ENCODE measurements around the gene GAS2L1. TPM values are rescaled to one million over a fixed set of nuclear protein-coding genes. Genes with fewer than 3 reads are reported as not detected.

Gene GAS2L1
- total RNA-seq, 2 donors from 2014 or later, result 32.5 to 52.9 TPM

DNA sequence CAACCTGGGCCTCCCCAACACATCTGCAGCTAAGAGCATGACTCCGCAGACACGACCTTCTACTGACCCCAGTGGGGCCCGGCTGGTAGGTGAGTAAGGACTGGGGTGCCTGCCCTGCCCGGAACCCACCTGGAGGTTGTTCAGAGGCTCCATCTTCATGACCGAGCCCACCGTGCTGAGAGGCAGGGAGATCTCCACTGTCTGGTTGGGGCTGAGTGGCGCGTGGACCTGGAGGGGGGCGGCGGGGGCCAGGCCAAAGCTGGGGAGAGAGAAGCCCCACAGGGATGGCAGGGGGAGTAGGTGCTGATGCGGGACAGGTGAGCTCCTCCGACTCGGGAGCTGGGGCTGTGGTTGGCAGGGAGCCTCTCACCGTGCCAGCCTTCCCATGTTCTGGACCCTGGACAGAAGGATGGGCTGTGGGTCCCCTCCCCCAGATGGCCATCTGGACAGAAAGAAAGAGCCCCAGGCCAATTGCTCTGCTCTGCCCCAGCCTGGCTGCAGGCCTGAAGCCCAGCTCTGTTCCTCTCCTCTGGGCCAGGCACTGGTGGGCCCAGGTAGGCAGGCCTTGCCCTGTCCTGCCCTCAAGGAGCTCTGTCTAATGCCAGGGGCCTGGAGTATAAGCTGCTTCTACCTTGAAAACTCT lies 25.3 kb downstream of the GAS2L1 start:
- Histone ChIP-seq H3K4me3 (no peak overlapping the region), H3K27me3 (replicated peaks; ENCODE audit: insufficient read depth) (no peaks in the 10 kb centered on the region), H3K27ac (no peak overlapping the region), H3K36me3 (peaks cover 25% of the 10 kb centered on the region), H3K4me1 (ENCODE audit: control insufficient read depth in 1 of 2, low read depth in 2 of 2) (no peaks in the 10 kb centered on the region), H3K9me3 (no peaks in the 10 kb centered on the region)
- TF ChIP-seq, protein P1, sequence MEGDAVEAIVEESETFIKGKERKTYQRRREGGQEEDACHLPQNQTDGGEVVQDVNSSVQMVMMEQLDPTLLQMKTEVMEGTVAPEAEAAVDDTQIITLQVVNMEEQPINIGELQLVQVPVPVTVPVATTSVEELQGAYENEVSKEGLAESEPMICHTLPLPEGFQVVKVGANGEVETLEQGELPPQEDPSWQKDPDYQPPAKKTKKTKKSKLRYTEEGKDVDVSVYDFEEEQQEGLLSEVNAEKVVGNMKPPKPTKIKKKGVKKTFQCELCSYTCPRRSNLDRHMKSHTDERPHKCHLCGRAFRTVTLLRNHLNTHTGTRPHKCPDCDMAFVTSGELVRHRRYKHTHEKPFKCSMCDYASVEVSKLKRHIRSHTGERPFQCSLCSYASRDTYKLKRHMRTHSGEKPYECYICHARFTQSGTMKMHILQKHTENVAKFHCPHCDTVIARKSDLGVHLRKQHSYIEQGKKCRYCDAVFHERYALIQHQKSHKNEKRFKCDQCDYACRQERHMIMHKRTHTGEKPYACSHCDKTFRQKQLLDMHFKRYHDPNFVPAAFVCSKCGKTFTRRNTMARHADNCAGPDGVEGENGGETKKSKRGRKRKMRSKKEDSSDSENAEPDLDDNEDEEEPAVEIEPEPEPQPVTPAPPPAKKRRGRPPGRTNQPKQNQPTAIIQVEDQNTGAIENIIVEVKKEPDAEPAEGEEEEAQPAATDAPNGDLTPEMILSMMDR (IDR thresholded peaks at IDR 0.05), result no peak
- DNase-seq (ENCODE audit: low spot score), result no peak
- ATAC-seq (ENCODE audit: insufficient number of reproducible peaks, low FRiP score, low read depth), result no peak

DNA sequence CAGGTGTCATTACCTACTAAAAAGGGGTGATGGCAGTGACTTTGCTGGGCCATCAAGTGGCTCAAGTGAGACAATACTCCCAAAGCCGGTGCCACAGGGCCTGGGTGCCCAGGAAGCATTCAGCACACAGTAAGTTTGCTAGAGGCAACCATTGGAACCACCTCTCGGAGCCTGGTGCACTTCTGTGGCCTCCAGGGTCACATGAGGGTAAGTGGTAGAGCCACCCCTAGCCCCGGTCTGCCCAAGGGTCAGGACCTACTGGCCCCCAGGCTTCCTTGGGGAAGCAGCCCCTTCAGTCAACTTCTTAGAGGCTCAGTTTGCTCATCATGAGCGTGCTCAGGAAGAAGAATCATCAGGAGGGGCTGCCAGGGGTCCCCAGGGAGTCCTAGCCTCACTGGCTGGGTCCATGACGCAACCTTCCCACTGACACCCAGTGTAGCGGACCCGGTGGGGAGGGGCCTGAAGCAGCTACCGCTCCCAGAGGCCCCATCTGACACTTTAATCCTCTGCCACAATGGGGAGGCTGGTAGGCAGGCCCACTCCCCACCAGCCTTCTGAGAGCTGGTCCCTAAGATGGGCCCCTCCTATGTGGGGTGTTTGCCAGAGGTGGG lies 26.5 kb downstream of the GAS2L1 start:
- H3K36me3 ChIP-seq, result peaks cover 24% of the 10 kb centered on the region
- no peak for ATAC-seq (ENCODE audit: insufficient number of reproducible peaks, low FRiP score, low read depth)
- H3K27ac ChIP-seq, result no peak overlapping the region

DNA sequence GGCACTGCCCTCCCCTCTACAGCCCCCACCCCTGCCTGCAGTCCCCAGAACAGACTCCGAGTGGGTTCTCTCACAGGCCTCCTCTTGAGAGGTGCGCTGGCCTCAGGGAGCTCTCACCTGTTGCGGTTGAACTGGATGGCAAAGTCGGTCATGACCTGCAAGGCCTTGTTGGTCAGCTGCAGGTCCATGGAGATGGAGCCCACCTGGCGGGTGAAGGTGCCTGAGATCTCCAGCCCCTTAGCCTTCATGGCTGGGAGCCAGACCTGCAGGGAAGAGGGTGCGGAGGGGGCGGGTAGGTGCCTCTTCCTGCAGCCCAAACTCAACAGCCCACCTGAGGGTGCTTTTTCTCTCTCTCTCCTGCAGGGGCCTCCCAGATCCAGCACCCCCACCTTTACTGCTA lies 27.7 kb downstream of the GAS2L1 start:
- TF ChIP-seq, protein P1 (IDR thresholded peaks at IDR 0.05), result no peak
- Histone ChIP-seq H3K9me3 (no peaks in the 10 kb centered on the region), H3K4me3 (no peak overlapping the region), H3K4me1 (ENCODE audit: control insufficient read depth in 1 of 2, low read depth in 2 of 2) (no peaks in the 10 kb centered on the region), H3K27ac (no peak overlapping the region), H3K27me3 (replicated peaks; ENCODE audit: insufficient read depth) (no peaks in the 10 kb centered on the region), H3K36me3 (peaks cover 27% of the 10 kb centered on the region)
- DNase-seq (ENCODE audit: low spot score), result no peak
- no peak for ATAC-seq (ENCODE audit: insufficient number of reproducible peaks, low FRiP score, low read depth)

More for the DNA sequence above, 26.5 kb downstream of the GAS2L1 start:
- H3K27me3 ChIP-seq (replicated peaks; ENCODE audit: insufficient read depth), result no peaks in the 10 kb centered on the region
- no peak overlapping the region for H3K4me3 ChIP-seq
- no peaks in the 10 kb centered on the region for H3K9me3 ChIP-seq
- no peaks in the 10 kb centered on the region for H3K4me1 ChIP-seq (ENCODE audit: control insufficient read depth in 1 of 2, low read depth in 2 of 2)
- TF ChIP-seq, protein P1 (IDR thresholded peaks at IDR 0.05), result no peak
- no peak for DNase-seq (ENCODE audit: low spot score)

DNA sequence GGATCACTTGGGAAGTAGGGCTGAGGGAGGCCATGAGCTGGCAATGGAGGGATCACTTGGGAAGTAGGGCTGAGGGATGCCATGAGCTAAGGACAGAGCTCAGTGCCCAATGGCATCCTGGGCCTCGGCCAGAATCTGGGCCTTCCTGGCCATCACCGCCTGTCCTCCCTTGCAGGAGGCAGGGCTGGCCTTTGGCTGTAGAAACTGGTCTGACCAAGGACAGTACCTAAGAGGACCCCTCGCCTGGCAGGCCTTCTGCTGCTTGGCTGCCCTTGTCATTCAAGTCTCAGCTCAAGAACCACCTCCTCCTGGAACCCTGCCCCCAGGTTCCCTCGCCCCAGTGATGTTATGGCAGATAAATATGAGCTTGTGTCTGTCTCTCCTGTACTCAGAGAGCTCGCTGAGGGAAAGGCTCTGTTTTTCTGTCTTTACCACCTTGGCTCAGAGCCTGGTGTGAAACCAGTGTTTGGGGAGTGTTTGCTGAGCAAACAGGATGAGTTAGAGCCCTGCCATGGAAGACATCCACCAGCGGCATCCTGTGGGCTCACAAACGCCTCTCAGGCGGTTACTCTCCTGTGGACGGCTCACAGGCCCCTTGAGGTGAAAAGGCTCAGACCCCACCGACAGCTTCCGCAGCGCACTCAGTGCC lies 28.4 kb downstream of the GAS2L1 start:
- TF ChIP-seq, protein P1 (IDR thresholded peaks at IDR 0.05), result no peak
- Histone ChIP-seq H3K4me1 (ENCODE audit: control insufficient read depth in 1 of 2, low read depth in 2 of 2) (no peaks in the 10 kb centered on the region), H3K4me3 (no peak overlapping the region), H3K27ac (no peak overlapping the region), H3K36me3 (peaks cover 26% of the 10 kb centered on the region), H3K9me3 (no peaks in the 10 kb centered on the region), H3K27me3 (replicated peaks; ENCODE audit: insufficient read depth) (no peaks in the 10 kb centered on the region)
- no peak for DNase-seq (ENCODE audit: low spot score)
- no peak for ATAC-seq (ENCODE audit: insufficient number of reproducible peaks, low FRiP score, low read depth)

DNA sequence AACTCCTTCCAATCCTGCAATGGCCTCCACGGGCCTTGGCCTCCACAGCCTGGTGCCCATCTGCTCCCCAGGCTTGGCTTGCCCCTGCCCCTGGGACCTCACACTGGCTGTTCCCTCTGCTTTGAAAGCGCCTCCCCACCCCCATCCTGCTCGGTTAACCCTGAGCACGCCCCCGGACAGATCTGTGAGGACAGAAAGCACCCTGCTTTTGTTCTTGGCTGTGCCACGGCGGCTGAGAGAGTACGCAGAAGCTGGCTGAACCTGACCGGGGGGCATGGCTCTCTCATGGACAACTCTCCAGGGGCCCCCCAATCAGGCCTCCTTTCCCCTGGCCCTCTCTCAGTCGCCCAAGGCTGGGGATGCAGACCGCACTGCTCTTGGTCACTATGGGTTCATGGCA lies 29.2 kb downstream of the GAS2L1 start:
- H3K27ac ChIP-seq, result no peak overlapping the region
- TF ChIP-seq, protein P1 (IDR thresholded peaks at IDR 0.05), result no peak
- no peak overlapping the region for H3K4me3 ChIP-seq
- no peaks in the 10 kb centered on the region for H3K4me1 ChIP-seq (ENCODE audit: control insufficient read depth in 1 of 2, low read depth in 2 of 2)
- peaks cover 30% of the 10 kb centered on the region for H3K36me3 ChIP-seq
- no peak for ATAC-seq (ENCODE audit: insufficient number of reproducible peaks, low FRiP score, low read depth)
- H3K9me3 ChIP-seq, result no peaks in the 10 kb centered on the region
- no peak for DNase-seq (ENCODE audit: low spot score)
- no peaks in the 10 kb centered on the region for H3K27me3 ChIP-seq (replicated peaks; ENCODE audit: insufficient read depth)

All from thoracic aorta (tissue), 2 donors.